Medulla oblongata (tissue), 1 donor: ENCODE data around the gene LRMDA.

ENCODE experiments used
- DNase-seq: peaks from one replicate; pipeline ENCODE4 v3.0.0-alpha.2; 2015; ENCODE audit errors: extremely low spot score

Gene LRMDA

GRCh38 chr10:75431180-75432111 lies at the start of gene LRMDA:
TSS of gene LRMDA (plus strand) at chr10:75431624.
- DNase-seq = peak; percentile 38

DNA sequence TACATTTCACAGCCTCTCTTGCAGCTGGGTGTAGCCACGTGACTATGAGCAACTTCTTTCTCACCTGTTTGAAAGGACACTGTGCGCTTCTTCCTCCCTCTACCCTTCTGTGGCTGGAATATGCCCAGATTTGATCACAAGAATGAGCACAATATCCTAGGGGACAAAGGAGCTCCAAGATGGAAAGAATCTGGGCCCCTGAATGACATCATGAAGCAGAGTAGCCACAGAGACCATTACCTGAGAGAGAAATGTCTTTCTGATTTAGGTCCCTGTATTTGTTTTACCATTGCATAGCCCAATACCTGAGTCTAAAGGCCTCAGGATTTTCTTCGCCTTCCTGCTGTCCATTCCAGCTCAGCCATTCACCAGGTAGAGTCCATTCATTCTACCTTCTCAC lies 45.3 kb upstream of the LRMDA start:
- no peak for DNase-seq

GRCh38 chr10:75388082-75388481 lies 43.3 kb upstream of the LRMDA start:
- no peak for DNase-seq

DNA sequence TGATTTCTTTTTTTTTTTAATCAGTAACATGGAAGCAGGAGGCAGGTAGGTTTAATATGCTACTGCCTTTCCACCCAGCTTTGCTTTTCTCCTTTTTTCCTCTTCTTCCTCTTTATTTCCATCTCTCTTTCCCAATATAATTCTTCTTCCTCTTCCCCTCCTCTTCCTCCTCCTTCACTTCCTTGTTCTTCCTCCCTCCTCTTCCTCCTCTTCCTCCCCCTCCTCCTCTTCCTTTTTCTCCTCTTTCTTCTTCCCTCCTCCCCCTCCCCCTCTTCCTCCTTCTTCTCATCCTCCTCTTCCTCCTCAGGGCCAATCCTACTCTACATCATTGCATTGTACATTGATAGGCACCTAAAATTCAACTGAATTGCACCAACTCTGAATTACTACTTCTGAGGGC lies 41.2 kb upstream of the LRMDA start:
- no peak for DNase-seq

- DNase-seq = no peak
Measured at GRCh38 chr10:75392271-75392670, 39.2 kb upstream of the LRMDA start.

- no peak for DNase-seq
Measured at GRCh38 chr10:75392744-75393143, 38.7 kb upstream of the LRMDA start.

- no peak for DNase-seq
Measured at GRCh38 chr10:75394221-75394620, 37.2 kb upstream of the LRMDA start.

DNA sequence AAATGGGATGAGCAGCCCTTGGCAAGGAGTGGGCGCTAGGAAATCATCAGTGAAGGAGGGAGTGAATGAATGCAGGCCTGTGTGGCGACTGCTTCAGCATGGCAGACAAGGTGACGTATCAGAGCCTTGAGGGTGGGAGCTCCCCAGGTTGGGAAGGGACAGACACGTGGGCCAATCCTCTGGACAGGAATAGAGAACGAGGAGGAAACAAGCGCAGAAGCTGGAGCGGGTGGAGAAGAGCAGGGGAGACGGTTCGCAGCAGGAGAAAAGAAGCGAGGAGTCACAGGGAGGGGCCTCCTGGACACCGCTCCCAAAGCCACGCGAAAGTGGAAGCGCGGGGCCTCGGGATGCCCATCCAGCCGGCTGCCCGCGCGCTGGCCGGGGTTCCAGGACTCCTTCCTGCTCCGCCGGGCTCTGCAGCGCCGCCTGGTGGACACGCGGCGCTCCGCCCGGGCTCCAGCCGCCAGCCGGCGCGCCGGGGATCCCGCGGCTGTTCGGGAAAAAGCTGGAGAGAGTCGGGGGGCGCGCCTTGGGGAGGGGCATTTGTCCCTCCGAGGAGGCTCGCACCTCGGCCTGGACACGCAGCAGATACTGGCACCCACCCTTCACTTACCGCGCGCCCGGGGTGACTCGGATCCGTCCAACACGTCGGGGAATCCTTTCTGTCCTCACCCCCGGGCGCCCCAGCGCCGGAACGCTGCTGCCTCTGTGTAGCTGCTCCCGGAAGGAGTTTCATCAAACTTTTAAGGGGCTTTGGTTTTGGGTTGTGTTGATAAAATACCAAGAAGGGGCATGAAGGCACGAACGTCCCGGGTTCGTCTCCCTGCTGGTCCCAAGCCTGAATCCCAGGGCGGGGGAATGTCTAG lies 36.1 kb upstream of the LRMDA start:
- DNase-seq = peak; percentile 62

DNA sequence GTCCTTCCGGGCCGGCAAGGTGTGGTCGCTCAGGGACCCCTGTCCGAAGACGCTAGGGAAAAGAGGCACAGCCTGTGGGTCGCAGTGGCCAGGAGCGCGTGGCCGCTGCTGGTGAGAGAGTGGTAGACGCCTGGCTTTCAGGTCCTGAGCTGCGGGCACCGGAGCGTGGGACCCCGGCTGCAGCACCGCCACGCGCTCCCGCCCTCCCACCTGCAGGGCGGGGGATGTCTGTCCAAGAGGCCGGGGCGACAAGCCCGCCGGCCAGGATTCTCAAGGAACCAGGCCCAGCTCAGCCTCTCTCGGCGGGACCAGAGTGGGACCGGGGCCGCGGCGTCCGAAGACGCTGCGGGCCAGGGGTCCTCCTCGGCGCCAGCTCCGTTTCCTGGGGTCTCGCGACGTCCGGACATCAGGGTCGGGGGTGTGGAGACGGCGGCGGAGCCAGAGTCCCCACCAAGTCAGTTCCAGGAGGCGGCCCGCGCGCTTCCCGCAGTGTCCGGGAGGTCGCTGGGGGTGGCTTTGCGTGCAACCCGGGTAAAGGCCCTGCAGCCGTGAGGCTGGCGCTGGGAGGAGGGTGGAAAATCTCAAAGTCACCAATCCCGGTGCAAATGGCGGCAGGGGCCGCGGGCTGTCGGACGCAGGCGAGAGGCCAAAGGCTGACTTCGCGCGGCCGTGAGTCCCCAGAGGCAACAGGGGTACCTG lies 35.3 kb upstream of the LRMDA start:
- DNase-seq = no peak

- peak; percentile 46 for DNase-seq
Measured at GRCh38 chr10:75396631-75397495, 34.6 kb upstream of the LRMDA start.

- peak; percentile 14 for DNase-seq
Measured at GRCh38 chr10:75397496-75398199, 33.8 kb upstream of the LRMDA start.

DNA sequence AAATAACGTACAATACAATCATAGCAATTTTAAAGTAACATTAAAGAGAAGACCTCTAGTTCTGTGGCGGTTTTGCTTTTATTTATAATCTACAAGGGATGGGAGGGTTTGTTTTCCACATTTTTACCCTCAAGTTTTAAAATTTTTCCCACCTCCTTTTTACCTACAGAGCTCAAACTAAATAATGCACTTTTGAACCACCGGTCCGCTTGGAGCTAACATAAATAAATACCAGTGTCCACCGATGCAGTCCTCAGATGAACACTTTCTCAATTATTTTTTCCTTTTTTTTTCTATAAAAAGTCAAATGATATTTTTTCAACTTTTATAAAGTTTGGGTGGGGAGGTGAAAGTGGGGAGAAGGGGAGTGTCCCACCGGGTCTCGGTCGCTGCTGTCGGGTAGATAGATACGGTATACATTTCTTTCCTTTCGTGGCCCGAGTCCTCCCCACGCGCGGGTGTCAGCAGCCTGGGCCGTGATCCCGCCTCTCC lies 33.2 kb upstream of the LRMDA start:
- DNase-seq = no peak

GRCh38 chr10:75398692-75399460 lies 32.5 kb upstream of the LRMDA start:
- peak; percentile 19 for DNase-seq

GRCh38 chr10:75399461-75400162 lies 31.8 kb upstream of the LRMDA start:
- DNase-seq = peak; percentile 70

DNA sequence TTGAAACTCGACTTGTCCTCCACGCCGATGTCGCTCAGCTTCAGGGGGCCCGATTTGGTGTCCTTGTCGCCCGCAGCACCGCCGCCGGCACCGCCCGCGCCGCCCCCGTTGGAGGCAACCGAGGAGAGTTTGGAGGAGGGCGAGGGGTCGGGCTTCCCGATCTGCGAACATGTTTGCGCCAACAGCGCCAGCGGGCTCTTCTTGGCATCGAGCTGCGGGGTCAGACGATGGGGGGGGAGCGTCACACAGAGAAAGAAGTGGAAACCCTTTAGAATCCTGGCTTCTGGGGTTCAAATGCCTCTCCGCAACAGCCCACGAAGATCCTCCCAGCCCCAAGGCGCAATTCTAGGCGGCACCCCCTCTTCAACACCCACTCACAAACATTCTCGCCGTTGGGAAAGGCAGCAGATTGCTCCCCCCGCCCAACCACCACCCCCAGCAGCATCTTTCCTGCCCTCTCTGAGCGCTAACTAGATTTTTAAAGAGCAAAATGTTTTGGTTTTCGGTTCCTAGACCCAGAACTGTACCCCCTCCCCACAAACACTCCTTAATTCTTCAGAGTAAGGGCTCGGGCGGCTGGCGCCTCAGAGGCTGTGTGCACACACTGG lies 31.2 kb upstream of the LRMDA start:
- DNase-seq = peak; percentile 30

- DNase-seq = peak; percentile 54
Measured at GRCh38 chr10:75400771-75401568, 30.5 kb upstream of the LRMDA start.
